ENCODE measurements around the gene NFE2. TPM values are rescaled to one million over a fixed set of nuclear protein-coding genes. Genes with fewer than 3 reads are reported as not detected.

NFE2 gene
- total RNA-seq, 6 donors from 2014 or later, result 2.7 to 16.8 (median 9.3) TPM

DNA sequence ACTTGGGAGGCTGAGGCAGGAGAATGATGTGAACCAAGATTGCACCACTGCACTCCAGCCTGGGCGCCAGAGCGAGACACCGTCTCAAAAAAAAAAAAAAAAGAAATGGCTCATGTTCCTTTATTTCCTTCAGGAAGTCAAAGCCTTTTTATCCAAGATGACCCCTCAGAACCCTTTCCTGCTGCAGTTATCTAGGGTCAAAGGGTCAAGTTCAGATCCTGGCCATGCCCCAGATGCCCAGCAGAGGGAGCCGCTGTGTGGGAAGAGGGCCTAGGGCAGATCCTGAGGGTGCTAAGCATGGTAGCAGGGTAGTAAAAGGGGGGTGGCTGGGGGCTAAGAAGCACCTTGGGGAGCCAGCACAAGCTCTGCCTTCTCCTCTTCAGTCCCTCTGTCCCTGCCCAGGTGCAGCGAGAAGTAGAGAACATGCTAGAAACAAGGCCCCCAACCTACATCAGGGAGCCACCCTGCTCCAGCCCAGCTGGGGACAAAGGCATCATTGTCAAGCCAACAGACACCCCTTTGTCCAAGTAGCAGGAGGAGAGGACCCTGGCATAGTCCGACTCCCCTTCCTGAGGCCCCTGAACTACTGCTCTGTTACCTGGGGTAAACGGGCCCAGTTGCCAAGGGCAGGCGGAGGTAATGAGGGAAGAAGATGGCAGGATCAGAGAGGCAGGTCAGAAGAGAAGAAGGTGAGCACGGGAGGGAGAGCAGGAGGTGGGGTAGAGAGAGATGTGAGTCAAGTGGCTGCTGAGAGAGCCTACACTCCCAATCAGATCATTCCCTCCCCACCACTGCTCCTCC, 6.5 kb downstream of the NFE2 start:
- peak; percentile 82 to 83 for ATAC-seq (ENCODE audit: low FRiP score in 2 of 2)
- H3K27me3 ChIP-seq, result no peaks in the 10 kb centered on the region
- H3K27ac ChIP-seq, result peak overlapping the region in 2 of 4 donors; percentile 51 to 86
- TF ChIP-seq POLR2AphosphoS5 (IDR thresholded peaks at IDR 0.05) (no peak), EP300 (IDR thresholded peaks at IDR 0.05) (no peak)
- TF ChIP-seq, protein P1, sequence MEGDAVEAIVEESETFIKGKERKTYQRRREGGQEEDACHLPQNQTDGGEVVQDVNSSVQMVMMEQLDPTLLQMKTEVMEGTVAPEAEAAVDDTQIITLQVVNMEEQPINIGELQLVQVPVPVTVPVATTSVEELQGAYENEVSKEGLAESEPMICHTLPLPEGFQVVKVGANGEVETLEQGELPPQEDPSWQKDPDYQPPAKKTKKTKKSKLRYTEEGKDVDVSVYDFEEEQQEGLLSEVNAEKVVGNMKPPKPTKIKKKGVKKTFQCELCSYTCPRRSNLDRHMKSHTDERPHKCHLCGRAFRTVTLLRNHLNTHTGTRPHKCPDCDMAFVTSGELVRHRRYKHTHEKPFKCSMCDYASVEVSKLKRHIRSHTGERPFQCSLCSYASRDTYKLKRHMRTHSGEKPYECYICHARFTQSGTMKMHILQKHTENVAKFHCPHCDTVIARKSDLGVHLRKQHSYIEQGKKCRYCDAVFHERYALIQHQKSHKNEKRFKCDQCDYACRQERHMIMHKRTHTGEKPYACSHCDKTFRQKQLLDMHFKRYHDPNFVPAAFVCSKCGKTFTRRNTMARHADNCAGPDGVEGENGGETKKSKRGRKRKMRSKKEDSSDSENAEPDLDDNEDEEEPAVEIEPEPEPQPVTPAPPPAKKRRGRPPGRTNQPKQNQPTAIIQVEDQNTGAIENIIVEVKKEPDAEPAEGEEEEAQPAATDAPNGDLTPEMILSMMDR (IDR thresholded peaks at IDR 0.05), result peak; percentile 66 to 83 (median 82)
- H3K4me3 ChIP-seq, result peak overlapping the region in 1 of 4 donors; percentile 0
- H3K4me1 ChIP-seq, result peaks cover 0 to 10% (median 0%) of the 10 kb centered on the region in 4 donors
- H3K9me3 ChIP-seq, result no peaks in the 10 kb centered on the region
- 52% methylated on average over 9 of the region's 9 CpGs for WGBS, 2 donors
- peak in 1 of 2 donors; percentile 75 for DNase-seq
- peaks cover 0 to 11% (median 3%) of the 10 kb centered on the region in 4 donors for H3K36me3 ChIP-seq

DNA sequence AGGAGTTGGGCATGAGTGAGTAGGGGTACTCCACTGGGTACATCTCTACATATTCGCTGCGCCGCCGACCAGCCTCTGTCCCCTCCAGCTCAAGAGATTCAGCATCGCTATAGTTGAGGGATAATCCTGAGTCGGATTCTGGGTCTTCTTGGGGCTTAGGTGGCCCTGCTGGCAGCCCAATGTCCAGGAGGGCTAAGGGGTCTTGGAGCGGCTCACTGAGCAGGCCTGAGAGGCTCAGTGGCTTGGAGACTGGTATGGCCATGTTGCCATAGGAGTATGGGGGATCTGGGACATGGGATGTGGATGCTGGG, 7.9 kb downstream of the NFE2 start:
- Histone ChIP-seq H3K4me3 (no peak overlapping the region), H3K4me1 (peaks cover 0 to 19% (median 5%) of the 10 kb centered on the region in 4 donors), H3K36me3 (peaks cover 0 to 25% (median 11%) of the 10 kb centered on the region in 4 donors), H3K27me3 (no peaks in the 10 kb centered on the region), H3K27ac (no peak overlapping the region), H3K9me3 (no peaks in the 10 kb centered on the region)
- WGBS, 2 donors, result 90% methylated on average over 7 of the region's 7 CpGs; no CpG with 5 or more reads in 1 of the 2 donors
- ATAC-seq (ENCODE audit: low FRiP score in 2 of 2), result no peak
- no peak for TF ChIP-seq POLR2A (IDR thresholded peaks at IDR 0.05)
- TF ChIP-seq POLR2AphosphoS5 (IDR thresholded peaks at IDR 0.05), result no peak
- TF ChIP-seq, protein P1 (IDR thresholded peaks at IDR 0.05), result no peak
- DNase-seq, result no peak

DNA sequence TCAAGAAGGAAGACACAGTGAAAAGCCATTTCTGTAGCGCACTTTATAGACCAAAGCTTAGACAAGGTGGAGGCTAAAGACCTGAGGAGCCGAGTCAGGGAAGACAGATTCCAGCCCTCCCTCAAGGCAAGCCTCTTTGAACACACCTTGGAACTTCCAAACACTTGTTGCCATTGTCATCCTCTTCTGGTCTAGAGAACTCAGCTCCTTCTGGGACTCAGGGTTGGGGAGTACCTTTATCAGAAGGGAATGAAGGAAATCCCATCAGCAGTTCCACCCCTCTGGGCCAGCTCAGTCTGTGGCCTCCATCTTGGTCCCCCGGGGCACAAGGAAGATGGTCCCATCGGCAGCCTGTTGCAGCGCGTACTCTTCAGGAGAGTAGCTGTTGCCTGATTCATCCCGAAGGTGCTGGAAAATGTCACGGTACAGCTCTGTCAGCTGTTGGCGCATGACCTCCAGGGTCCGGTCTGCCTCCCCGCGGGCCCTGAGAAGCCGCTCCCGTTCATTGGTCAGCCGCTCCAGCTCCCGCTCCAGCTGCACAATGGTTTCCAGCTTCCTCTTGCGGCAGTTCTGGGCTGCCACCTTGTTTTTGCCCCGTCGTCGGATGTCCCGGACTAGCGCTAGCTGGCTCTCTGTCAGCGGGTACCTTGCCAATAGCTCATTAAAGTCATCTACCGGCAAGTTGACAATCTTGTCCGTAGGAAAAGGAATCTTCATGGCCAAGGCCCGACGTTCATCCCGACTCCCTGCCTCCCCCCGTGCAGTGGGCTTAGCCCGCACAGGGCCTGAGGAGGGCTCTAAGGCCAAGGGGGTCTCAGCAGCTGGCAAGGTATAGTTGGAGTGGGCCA, 8.5 kb downstream of the NFE2 start:
- Histone ChIP-seq H3K27me3 (no peaks in the 10 kb centered on the region), H3K4me1 (peaks cover 0 to 19% (median 5%) of the 10 kb centered on the region in 4 donors), H3K4me3 (no peak overlapping the region), H3K36me3 (peaks cover 5 to 31% (median 17%) of the 10 kb centered on the region in 4 donors), H3K9me3 (no peaks in the 10 kb centered on the region), H3K27ac (no peak overlapping the region)
- whole genome bisulfite sequencing, 2 donors, result 88 to 90% methylated on average over 28 to 30 of the region's 30 CpGs
- peak in 1 of 2 donors; percentile 59 for DNase-seq
- ATAC-seq (ENCODE audit: low FRiP score in 2 of 2), result no peak
- no peak for TF ChIP-seq POLR2AphosphoS5 (IDR thresholded peaks at IDR 0.05)
- TF ChIP-seq, protein P1 (IDR thresholded peaks at IDR 0.05), result no peak
- no peak for TF ChIP-seq POLR2A (IDR thresholded peaks at IDR 0.05)
- TF ChIP-seq EP300 (IDR thresholded peaks at IDR 0.05), result no peak

DNA sequence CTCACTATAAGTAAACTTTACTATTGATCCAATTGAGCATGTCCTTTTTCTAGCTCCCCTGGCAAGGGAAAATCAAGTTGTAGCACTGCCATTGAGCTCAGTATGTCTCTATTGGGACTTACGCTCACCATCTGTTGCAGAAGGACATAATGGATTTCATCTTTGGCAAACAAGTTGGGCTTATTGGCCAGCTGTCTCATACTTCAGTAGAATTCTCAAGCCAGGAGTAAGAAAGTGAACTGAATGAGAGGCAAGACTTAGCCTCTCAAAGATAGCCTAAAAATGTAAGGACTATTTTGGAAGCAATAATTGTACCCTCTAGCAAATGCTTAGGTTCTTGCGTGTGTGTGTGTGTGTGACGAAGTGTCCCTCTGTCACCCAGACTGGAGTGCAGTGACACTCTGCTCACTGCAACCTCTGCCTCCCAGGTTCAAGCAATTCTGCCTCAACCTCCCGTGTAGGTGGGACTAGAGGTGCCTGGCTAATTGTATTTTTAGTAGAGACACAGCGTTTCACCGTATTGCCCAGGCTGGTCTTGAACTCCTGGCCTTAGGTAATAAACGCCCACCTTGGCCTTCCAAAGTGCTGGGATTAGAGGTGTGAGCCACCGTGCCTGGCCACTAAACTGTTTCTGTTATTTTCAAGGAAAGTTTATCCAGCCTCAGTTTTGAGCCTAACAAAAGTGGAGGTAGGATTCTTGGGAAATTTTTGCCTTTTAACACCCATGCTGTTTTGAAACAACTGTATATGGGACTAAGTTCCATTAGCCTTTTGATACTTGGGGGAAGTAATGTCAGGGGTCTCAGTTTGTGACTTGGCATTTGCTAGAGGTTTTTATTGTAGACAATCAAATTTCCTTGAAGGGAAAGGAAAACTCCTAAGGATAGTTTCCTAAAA, 13.3 kb downstream of the NFE2 start:
- DNase-seq, result no peak
- Histone ChIP-seq H3K27me3 (no peaks in the 10 kb centered on the region), H3K4me1 (peaks cover 34 to 48% (median 39%) of the 10 kb centered on the region in 4 donors), H3K4me3 (no peak overlapping the region), H3K27ac (peak overlapping the region in 1 of 4 donors; percentile 0), H3K9me3 (no peaks in the 10 kb centered on the region), H3K36me3 (peaks cover 44 to 79% (median 57%) of the 10 kb centered on the region in 4 donors)
- 69 to 74% methylated on average over 8 of the region's 8 CpGs for WGBS, 2 donors
- no peak for ATAC-seq (ENCODE audit: low FRiP score in 2 of 2)
- TF ChIP-seq POLR2A (IDR thresholded peaks at IDR 0.05), result peak in 1 of 4 donors; percentile 20
- TF ChIP-seq, protein P1 (IDR thresholded peaks at IDR 0.05), result no peak
